WTC11 (cell line): ENCODE data around the gene SLC7A4.

ENCODE experiments used
- FOXJ3 ChIP-seq: sonication (generic); formaldehyde crosslinking; IDR thresholded peaks from 2 replicates; pipeline ENCODE4 v1.9.0; 2021; ENCODE audit warnings: missing genetic modification reagents, mild to moderate bottlenecking, borderline replicate concordance
- GRHL2 ChIP-seq: fragments of 250-450 bp; sonication (Bioruptor Pico); IDR thresholded peaks from 2 replicates; pipeline ENCODE4 v1.8.0; 2022; ENCODE audit warnings: mild to moderate bottlenecking, moderate library complexity; ENCODE audit not compliant: insufficient replicate concordance, severe bottlenecking
- NFE2L1 ChIP-seq: sonication (generic); formaldehyde crosslinking; IDR thresholded peaks from 2 replicates; pipeline ENCODE4 v1.8.1; 2023; ENCODE audit warnings: missing genetic modification reagents
- NFYB ChIP-seq: sonication (generic); formaldehyde crosslinking; conservative IDR thresholded peaks from 2 replicates; pipeline ENCODE4 v1.8.0; 2022; ENCODE audit warnings: low read depth, missing genetic modification reagents
- NR1H2 ChIP-seq: sonication (generic); formaldehyde crosslinking; IDR thresholded peaks from 2 replicates; pipeline ENCODE4 v1.9.0; 2021; ENCODE audit warnings: mild to moderate bottlenecking, moderate library complexity, missing genetic modification reagents
- SMAD4 ChIP-seq: sonication (generic); formaldehyde crosslinking; IDR thresholded peaks from 2 replicates; pipeline ENCODE4 v1.8.0; 2022; ENCODE audit warnings: mild to moderate bottlenecking, missing genetic modification reagents
- SP1 ChIP-seq: sonication (generic); formaldehyde crosslinking; conservative IDR thresholded peaks from 2 replicates; pipeline ENCODE4 v1.8.1; 2022; ENCODE audit warnings: missing genetic modification reagents
- TP53 ChIP-seq: sonication (generic); formaldehyde crosslinking; IDR thresholded peaks from 2 replicates; pipeline ENCODE4 v1.8.1; 2023; ENCODE audit warnings: mild to moderate bottlenecking, missing genetic modification reagents
- ZNF232 ChIP-seq: sonication (generic); formaldehyde crosslinking; IDR thresholded peaks from 2 replicates; pipeline ENCODE4 v1.8.0; 2022; ENCODE audit warnings: mild to moderate bottlenecking, missing genetic modification reagents
- TF ChIP-seq, protein P1 (sequence below): fragments of 200-600 bp; IDR thresholded peaks from 2 replicates; pipeline ENCODE4 v1.8.0; 2022; ENCODE audit warnings: antibody characterized with exemption
- TF ChIP-seq, protein P2 (sequence below): sonication (generic); formaldehyde crosslinking; conservative IDR thresholded peaks from 2 replicates; pipeline ENCODE4 v1.8.1; 2023; ENCODE audit warnings: mild to moderate bottlenecking, low read depth, missing genetic modification reagents, moderate library complexity
- TF ChIP-seq, protein P3 (sequence below): sonication (generic); formaldehyde crosslinking; conservative IDR thresholded peaks from 2 replicates; pipeline ENCODE4 v1.8.1; 2022; ENCODE audit warnings: mild to moderate bottlenecking, missing genetic modification reagents
- TF ChIP-seq, protein P4 (sequence below): sonication (generic); formaldehyde crosslinking; IDR thresholded peaks from 2 replicates; pipeline ENCODE4 v1.8.0; 2023; ENCODE audit warnings: missing genetic modification reagents, mild to moderate bottlenecking, borderline replicate concordance
- TF ChIP-seq, protein P5 (sequence below): sonication (generic); formaldehyde crosslinking; IDR thresholded peaks from 2 replicates; pipeline ENCODE4 v1.8.0; 2022; ENCODE audit warnings: mild to moderate bottlenecking, missing genetic modification reagents

DNA sequence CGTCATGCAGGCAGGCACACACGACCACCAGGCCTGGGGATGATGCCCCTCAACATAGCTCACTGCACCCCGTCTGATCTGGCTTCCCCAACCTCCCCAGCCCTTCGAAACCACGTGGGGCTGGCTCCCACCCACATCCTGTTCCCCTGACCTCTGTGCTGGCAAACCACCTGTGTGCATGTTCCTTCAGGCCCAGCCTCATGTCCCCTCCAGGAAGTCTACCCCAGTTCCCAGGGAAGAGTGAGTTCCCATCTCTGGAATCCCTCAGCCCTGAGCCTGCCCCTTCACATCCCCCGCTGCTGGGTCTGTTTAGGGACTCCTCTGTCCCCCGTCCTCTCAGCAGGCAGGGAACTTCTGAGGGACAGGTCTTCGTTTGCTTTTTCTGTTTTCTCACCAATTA is 7.1 kb downstream of the SLC7A4 start:
- TF ChIP-seq, protein P1, sequence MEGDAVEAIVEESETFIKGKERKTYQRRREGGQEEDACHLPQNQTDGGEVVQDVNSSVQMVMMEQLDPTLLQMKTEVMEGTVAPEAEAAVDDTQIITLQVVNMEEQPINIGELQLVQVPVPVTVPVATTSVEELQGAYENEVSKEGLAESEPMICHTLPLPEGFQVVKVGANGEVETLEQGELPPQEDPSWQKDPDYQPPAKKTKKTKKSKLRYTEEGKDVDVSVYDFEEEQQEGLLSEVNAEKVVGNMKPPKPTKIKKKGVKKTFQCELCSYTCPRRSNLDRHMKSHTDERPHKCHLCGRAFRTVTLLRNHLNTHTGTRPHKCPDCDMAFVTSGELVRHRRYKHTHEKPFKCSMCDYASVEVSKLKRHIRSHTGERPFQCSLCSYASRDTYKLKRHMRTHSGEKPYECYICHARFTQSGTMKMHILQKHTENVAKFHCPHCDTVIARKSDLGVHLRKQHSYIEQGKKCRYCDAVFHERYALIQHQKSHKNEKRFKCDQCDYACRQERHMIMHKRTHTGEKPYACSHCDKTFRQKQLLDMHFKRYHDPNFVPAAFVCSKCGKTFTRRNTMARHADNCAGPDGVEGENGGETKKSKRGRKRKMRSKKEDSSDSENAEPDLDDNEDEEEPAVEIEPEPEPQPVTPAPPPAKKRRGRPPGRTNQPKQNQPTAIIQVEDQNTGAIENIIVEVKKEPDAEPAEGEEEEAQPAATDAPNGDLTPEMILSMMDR: no peak
- TF ChIP-seq GRHL2 (CRISPR knock-in tag) (no peak), NFYB (CRISPR knock-in tag) (no peak), SMAD4 (CRISPR knock-in tag) (no peak), SP1 (CRISPR knock-in tag) (no peak), NR1H2 (no peak), ZNF232 (CRISPR knock-in tag) (no peak), FOXJ3 (no peak), TP53 (CRISPR knock-in tag) (no peak), NFE2L1 (no peak)
- TF ChIP-seq, protein P2, sequence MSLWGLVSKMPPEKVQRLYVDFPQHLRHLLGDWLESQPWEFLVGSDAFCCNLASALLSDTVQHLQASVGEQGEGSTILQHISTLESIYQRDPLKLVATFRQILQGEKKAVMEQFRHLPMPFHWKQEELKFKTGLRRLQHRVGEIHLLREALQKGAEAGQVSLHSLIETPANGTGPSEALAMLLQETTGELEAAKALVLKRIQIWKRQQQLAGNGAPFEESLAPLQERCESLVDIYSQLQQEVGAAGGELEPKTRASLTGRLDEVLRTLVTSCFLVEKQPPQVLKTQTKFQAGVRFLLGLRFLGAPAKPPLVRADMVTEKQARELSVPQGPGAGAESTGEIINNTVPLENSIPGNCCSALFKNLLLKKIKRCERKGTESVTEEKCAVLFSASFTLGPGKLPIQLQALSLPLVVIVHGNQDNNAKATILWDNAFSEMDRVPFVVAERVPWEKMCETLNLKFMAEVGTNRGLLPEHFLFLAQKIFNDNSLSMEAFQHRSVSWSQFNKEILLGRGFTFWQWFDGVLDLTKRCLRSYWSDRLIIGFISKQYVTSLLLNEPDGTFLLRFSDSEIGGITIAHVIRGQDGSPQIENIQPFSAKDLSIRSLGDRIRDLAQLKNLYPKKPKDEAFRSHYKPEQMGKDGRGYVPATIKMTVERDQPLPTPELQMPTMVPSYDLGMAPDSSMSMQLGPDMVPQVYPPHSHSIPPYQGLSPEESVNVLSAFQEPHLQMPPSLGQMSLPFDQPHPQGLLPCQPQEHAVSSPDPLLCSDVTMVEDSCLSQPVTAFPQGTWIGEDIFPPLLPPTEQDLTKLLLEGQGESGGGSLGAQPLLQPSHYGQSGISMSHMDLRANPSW (CRISPR knock-in tag): no peak
- TF ChIP-seq, protein P3, sequence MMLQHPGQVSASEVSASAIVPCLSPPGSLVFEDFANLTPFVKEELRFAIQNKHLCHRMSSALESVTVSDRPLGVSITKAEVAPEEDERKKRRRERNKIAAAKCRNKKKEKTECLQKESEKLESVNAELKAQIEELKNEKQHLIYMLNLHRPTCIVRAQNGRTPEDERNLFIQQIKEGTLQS (CRISPR knock-in tag): no peak
- TF ChIP-seq, protein P4, sequence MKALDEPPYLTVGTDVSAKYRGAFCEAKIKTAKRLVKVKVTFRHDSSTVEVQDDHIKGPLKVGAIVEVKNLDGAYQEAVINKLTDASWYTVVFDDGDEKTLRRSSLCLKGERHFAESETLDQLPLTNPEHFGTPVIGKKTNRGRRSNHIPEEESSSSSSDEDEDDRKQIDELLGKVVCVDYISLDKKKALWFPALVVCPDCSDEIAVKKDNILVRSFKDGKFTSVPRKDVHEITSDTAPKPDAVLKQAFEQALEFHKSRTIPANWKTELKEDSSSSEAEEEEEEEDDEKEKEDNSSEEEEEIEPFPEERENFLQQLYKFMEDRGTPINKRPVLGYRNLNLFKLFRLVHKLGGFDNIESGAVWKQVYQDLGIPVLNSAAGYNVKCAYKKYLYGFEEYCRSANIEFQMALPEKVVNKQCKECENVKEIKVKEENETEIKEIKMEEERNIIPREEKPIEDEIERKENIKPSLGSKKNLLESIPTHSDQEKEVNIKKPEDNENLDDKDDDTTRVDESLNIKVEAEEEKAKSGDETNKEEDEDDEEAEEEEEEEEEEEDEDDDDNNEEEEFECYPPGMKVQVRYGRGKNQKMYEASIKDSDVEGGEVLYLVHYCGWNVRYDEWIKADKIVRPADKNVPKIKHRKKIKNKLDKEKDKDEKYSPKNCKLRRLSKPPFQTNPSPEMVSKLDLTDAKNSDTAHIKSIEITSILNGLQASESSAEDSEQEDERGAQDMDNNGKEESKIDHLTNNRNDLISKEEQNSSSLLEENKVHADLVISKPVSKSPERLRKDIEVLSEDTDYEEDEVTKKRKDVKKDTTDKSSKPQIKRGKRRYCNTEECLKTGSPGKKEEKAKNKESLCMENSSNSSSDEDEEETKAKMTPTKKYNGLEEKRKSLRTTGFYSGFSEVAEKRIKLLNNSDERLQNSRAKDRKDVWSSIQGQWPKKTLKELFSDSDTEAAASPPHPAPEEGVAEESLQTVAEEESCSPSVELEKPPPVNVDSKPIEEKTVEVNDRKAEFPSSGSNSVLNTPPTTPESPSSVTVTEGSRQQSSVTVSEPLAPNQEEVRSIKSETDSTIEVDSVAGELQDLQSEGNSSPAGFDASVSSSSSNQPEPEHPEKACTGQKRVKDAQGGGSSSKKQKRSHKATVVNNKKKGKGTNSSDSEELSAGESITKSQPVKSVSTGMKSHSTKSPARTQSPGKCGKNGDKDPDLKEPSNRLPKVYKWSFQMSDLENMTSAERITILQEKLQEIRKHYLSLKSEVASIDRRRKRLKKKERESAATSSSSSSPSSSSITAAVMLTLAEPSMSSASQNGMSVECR (CRISPR knock-in tag): no peak
- TF ChIP-seq, protein P5, sequence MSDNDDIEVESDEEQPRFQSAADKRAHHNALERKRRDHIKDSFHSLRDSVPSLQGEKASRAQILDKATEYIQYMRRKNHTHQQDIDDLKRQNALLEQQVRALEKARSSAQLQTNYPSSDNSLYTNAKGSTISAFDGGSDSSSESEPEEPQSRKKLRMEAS (CRISPR knock-in tag): no peak
